H1 (cell line): ENCODE data around the gene CHCHD3. TPM values are rescaled to one million over a fixed set of nuclear protein-coding genes. Genes with fewer than 3 reads are reported as not detected.

ENCODE experiments used
- CTCF ChIA-PET: fragments of 300-600 bp; sonication (Branson Sonifier 250); formaldehyde crosslinking; loops from one replicate; lab custom pipeline; 2021; ENCODE audit not compliant: partially characterized antibody; lab: Charles Lee
- POLR2A ChIA-PET: fragments of 300-600 bp; sonication (Branson Sonifier 250); formaldehyde crosslinking; loops from one replicate; lab custom pipeline; 2021; ENCODE audit warnings: inconsistent platforms; ENCODE audit not compliant: partially characterized antibody; lab: Charles Lee
- DNase-seq, 2 experiments: peaks; one replicate each; pipeline versions ENCODE4 v3.0.0 to v3.0.0-alpha.2; 2010 to 2022; ENCODE audit warnings: low spot score in 2 of 2, low read depth in 1 of 2, mixed read lengths in 1 of 2
- FAIRE-seq: peaks from 2 replicates; lab custom pipeline; 2011; peaks lifted over from hg19 to GRCh38; lab: Jason Lieb, UNC
- H2AFZ ChIP-seq: 2 replicates; pipeline ENCODE4 v1.8.1; 2012; ENCODE audit warnings: low read length, inconsistent platforms
- H2AK5ac ChIP-seq: 2 replicates; pipeline ENCODE4 v1.6.1; 2013; ENCODE audit warnings: low read depth, low read length
- H2BK120ac ChIP-seq: replicated peaks from 2 replicates; pipeline ENCODE3; 2013; ENCODE audit warnings: low read depth, low read length, inconsistent platforms
- H2BK12ac ChIP-seq: 2 replicates; pipeline ENCODE4 v1.6.1; 2013; ENCODE audit warnings: low read depth, low read length
- H2BK15ac ChIP-seq: 2 replicates; pipeline ENCODE4 v1.6.1; 2013; ENCODE audit warnings: low read length
- H2BK20ac ChIP-seq: 2 replicates; pipeline ENCODE4 v1.6.1; 2013; ENCODE audit warnings: low read length
- H2BK5ac ChIP-seq: 2 replicates; pipeline ENCODE4 v1.6.1; 2013; ENCODE audit warnings: low read depth, low read length
- H3K14ac ChIP-seq: 2 replicates; pipeline ENCODE4 v1.6.1; 2013; ENCODE audit warnings: inconsistent platforms; ENCODE audit not compliant: insufficient read length
- H3K18ac ChIP-seq: 2 replicates; pipeline ENCODE4 v1.6.1; 2013; ENCODE audit warnings: low read length; ENCODE audit errors: extremely low read depth
- H3K23ac ChIP-seq: 2 replicates; pipeline ENCODE4 v1.6.1; 2013; ENCODE audit warnings: inconsistent platforms; ENCODE audit not compliant: insufficient read length
- H3K23me2 ChIP-seq: 2 replicates; pipeline ENCODE4 v1.6.1; 2013; ENCODE audit warnings: low read depth, low read length
- H3K27ac ChIP-seq: 2 replicates; pipeline ENCODE4 v1.6.1; 2011; ENCODE audit warnings: low read depth, low read length, inconsistent platforms
- H3K27me3 ChIP-seq, 4 experiments: replicated peaks in 1 of 4; 1 replicate in 1 of 4; 2 replicates in 3 of 4; pipeline versions ENCODE4 v1.6.1 to v1.8.1; 2011 to 2013; ENCODE audit warnings: low read length in 3 of 4, mild to moderate bottlenecking in 3 of 4, inconsistent platforms in 2 of 4, mixed read lengths in 2 of 4, moderate library complexity in 1 of 4; ENCODE audit not compliant: control insufficient read depth in 3 of 4, insufficient read depth in 3 of 4; ENCODE audit errors: extremely low read depth in 1 of 4
- H3K36me3 ChIP-seq, 4 experiments: 2 replicates each; pipeline versions ENCODE4 v1.6.1 to v1.8.1; 2011 to 2013; ENCODE audit warnings: mild to moderate bottlenecking in 4 of 4, low read length in 3 of 4, moderate library complexity in 2 of 4, control low read depth in 1 of 4, inconsistent platforms in 1 of 4; ENCODE audit not compliant: insufficient read depth in 4 of 4, control insufficient read depth in 2 of 4
- H3K4ac ChIP-seq: replicated peaks from 2 replicates; pipeline ENCODE3; 2013; ENCODE audit warnings: low read length, low read depth, mixed read lengths, inconsistent platforms; ENCODE audit not compliant: insufficient read length
- H3K4me1 ChIP-seq, 4 experiments: replicated peaks in 1 of 4; 1 replicate in 1 of 4; 2 replicates in 3 of 4; pipeline versions ENCODE4 v1.6.1 to v1.8.1; 2011 to 2013; ENCODE audit warnings: low read length in 3 of 4, inconsistent platforms in 2 of 4, mixed read lengths in 1 of 4; ENCODE audit not compliant: insufficient read depth in 4 of 4, control insufficient read depth in 3 of 4
- H3K4me2 ChIP-seq, 2 experiments: 2 replicates each; pipeline versions ENCODE4 v1.6.1 to v1.8.1; 2011 to 2013; ENCODE audit warnings: low read depth in 2 of 2, low read length in 2 of 2, control low read depth in 1 of 2, inconsistent platforms in 1 of 2, mild to moderate bottlenecking in 1 of 2; ENCODE audit not compliant: insufficient read depth in 1 of 2
- H3K4me3 ChIP-seq, 4 experiments: fragments of 200-600, 300-600 bp in 1 of 4; sonication (generic), shearing (Covaris generic), sonication (Bioruptor Twin) in 1 of 4; 2 replicates each; pipeline versions ENCODE4 v1.5.1 to v1.8.1; 2011 to 2016; ENCODE audit warnings: low read length in 4 of 4, low read depth in 3 of 4, control low read depth in 2 of 4, inconsistent platforms in 2 of 4, mild to moderate bottlenecking in 2 of 4, mixed read lengths in 1 of 4, moderate library complexity in 1 of 4; ENCODE audit not compliant: insufficient read depth in 2 of 4; ENCODE audit errors: extremely low read depth in 1 of 4
- H3K56ac ChIP-seq: replicated peaks from 2 replicates; pipeline ENCODE3; 2013; ENCODE audit warnings: low read depth, mild to moderate bottlenecking, mixed read lengths, low read length, inconsistent platforms; ENCODE audit not compliant: insufficient read length
- H3K79me1 ChIP-seq: 2 replicates; pipeline ENCODE4 v1.6.1; 2013; ENCODE audit warnings: low read depth, low read length, control low read depth
- H3K79me2 ChIP-seq, 2 experiments: 2 replicates each; pipeline versions ENCODE4 v1.6.1 to v1.8.1; 2012 to 2013; ENCODE audit warnings: low read length in 2 of 2, mild to moderate bottlenecking in 2 of 2, inconsistent platforms in 1 of 2; ENCODE audit not compliant: insufficient read depth in 2 of 2, control insufficient read depth in 1 of 2
- H3K9ac ChIP-seq, 4 experiments: replicated peaks in 1 of 4; 1 replicate in 1 of 4; 2 replicates in 3 of 4; pipeline versions ENCODE4 v1.6.1 to v1.8.1; 2011 to 2013; ENCODE audit warnings: low read depth in 3 of 4, low read length in 3 of 4, control low read depth in 2 of 4, mild to moderate bottlenecking in 2 of 4, moderate library complexity in 2 of 4, inconsistent platforms in 1 of 4; ENCODE audit errors: extremely low read depth in 1 of 4
- H3K9me3 ChIP-seq, 2 experiments: 2 replicates each; pipeline versions ENCODE4 v1.6.1 to v1.8.1; 2012 to 2013; ENCODE audit warnings: mild to moderate bottlenecking in 2 of 2, moderate library complexity in 2 of 2, control low read depth in 1 of 2, inconsistent platforms in 1 of 2, low read depth in 1 of 2, low read length in 1 of 2, mixed read lengths in 1 of 2; ENCODE audit not compliant: insufficient read depth in 2 of 2
- H4K20me1 ChIP-seq, 2 experiments: replicated peaks in 1 of 2; 2 replicates each; pipeline versions ENCODE3 to v1.8.1; 2011 to 2013; ENCODE audit warnings: inconsistent platforms in 2 of 2, low read length in 2 of 2, mild to moderate bottlenecking in 1 of 2; ENCODE audit not compliant: insufficient read depth in 2 of 2, control insufficient read depth in 1 of 2
- H4K5ac ChIP-seq: 2 replicates; pipeline ENCODE4 v1.6.1; 2013; ENCODE audit warnings: low read length, low read depth, mixed read lengths, inconsistent platforms; ENCODE audit not compliant: insufficient read length
- H4K8ac ChIP-seq: 2 replicates; pipeline ENCODE4 v1.8.0; 2013; ENCODE audit warnings: mild to moderate bottlenecking, moderate library complexity, low read length, inconsistent platforms; ENCODE audit not compliant: insufficient read depth; ENCODE audit errors: extremely low read depth
- H4K91ac ChIP-seq: replicated peaks from 2 replicates; pipeline ENCODE3; 2013; ENCODE audit warnings: low read length, mixed read lengths, inconsistent platforms; ENCODE audit not compliant: insufficient read length
- ATF3 ChIP-seq: IDR thresholded peaks from 2 replicates; pipeline ENCODE4 v1.6.1; 2011; ENCODE audit warnings: low read depth, mild to moderate bottlenecking, low read length; ENCODE audit not compliant: insufficient read depth
- BRCA1 ChIP-seq: IDR thresholded peaks from 2 replicates; pipeline ENCODE4 v1.6.1; 2012; ENCODE audit warnings: low read depth, low read length, improper control_type of control experiment
- CBX8 ChIP-seq: fragments of 300-800, 300-1000 bp; sonication (generic); IDR thresholded peaks from 2 replicates; pipeline ENCODE4 v1.7.1; 2016; ENCODE audit warnings: low read depth, low read length, borderline replicate concordance
- CHD2 ChIP-seq: IDR thresholded peaks from 2 replicates; pipeline ENCODE4 v1.6.1; 2012; ENCODE audit warnings: low read length, improper control_type of control experiment
- CREB1 ChIP-seq: IDR thresholded peaks from 2 replicates; pipeline ENCODE4 v1.6.1; 2012; ENCODE audit warnings: inconsistent platforms
- FOSL1 ChIP-seq: IDR thresholded peaks from 2 replicates; pipeline ENCODE4 v1.6.1; 2011; ENCODE audit warnings: mild to moderate bottlenecking, low read depth, low read length, moderate library complexity; ENCODE audit not compliant: insufficient read depth
- KDM1A ChIP-seq: fragments of 200-600, 300-600 bp; sonication (generic); IDR thresholded peaks from 2 replicates; pipeline ENCODE4 v1.7.1; 2016; ENCODE audit warnings: mild to moderate bottlenecking, low read length, borderline replicate concordance
- MAX ChIP-seq: IDR thresholded peaks from 2 replicates; pipeline ENCODE4 v1.6.1; 2012; ENCODE audit warnings: inconsistent platforms
- NANOG ChIP-seq: IDR thresholded peaks from 2 replicates; pipeline ENCODE4 v1.6.1; 2011; ENCODE audit warnings: low read length, low read depth, mild to moderate bottlenecking, inconsistent platforms; ENCODE audit not compliant: insufficient read depth, poor library complexity, severe bottlenecking
- RBBP5 ChIP-seq: IDR thresholded peaks from 2 replicates; pipeline ENCODE4 v1.7.1; 2012; ENCODE audit warnings: low read depth, mild to moderate bottlenecking, inconsistent platforms, low read length, moderate library complexity, borderline replicate concordance
- SIX5 ChIP-seq: IDR thresholded peaks from 2 replicates; pipeline ENCODE4 v1.6.1; 2011; ENCODE audit warnings: mild to moderate bottlenecking, low read depth, low read length
- TAF1 ChIP-seq: IDR thresholded peaks from 2 replicates; pipeline ENCODE4 v1.6.1; 2011; ENCODE audit warnings: mild to moderate bottlenecking, low read depth, low read length
- TAF7 ChIP-seq: optimal IDR thresholded peaks from 2 replicates; pipeline ENCODE3; 2011; ENCODE audit warnings: low read depth, mild to moderate bottlenecking, inconsistent platforms, low read length, moderate library complexity, borderline replicate concordance
- TBP ChIP-seq: IDR thresholded peaks from 2 replicates; pipeline ENCODE4 v1.6.1; 2011; ENCODE audit warnings: low read depth, low read length, improper control_type of control experiment
- WGBS, 2 experiments: shearing (Covaris generic) in 1 of 2; methylation state at CpG; one replicate each; pipeline versions ENCODE4 v1.1.6 to v1.1.7; 2013 to 2015; ENCODE audit warnings: low lambda C conversion rate in 2 of 2, mixed read lengths in 2 of 2, inconsistent platforms in 1 of 2, low coverage in 1 of 2, missing lambda C conversion rate in 1 of 2; ENCODE audit not compliant: insufficient replicate concordance in 2 of 2, insufficient coverage in 1 of 2, insufficient read length in 1 of 2; ENCODE audit errors: extremely low coverage in 1 of 2, missing lambda C conversion rate in 1 of 2; 5-methylcytosine and 5-hydroxymethylcytosine counted together
- polyA plus RNA-seq, 7 experiments: library from polyadenylated mRNA; depleted of rRNA in 3 of 7; stranded (reverse) in 5 of 7; unstranded in 2 of 7; fragments of >200 nt in 5 of 7; fragments of 200-250 nt in 2 of 7; gene quantifications; 1 replicate in 5 of 7; 2 replicates in 1 of 7; 4 replicates in 1 of 7; pipeline versions ENCODE4 v1.2.1 to v1.2.3, GENCODE V29; 2011 to 2013; ENCODE audit warnings: missing spikeins in 2 of 7, mixed read lengths in 2 of 7
- total RNA-seq: library from RNA; stranded (reverse); fragmentation: NEBNext Ultra II Directional; extraction: Animal tissue kit (Norgen Biotek cat#: 25700); gene quantifications from 2 replicates; pipeline ENCODE4 v1.2.1, GENCODE V29; 2021

CHCHD3 gene
- total and polyA plus RNA-seq, 2 of the 8 experiments (the other 6 are each of a cell fraction or from before 2014, with no cell fraction given), result 42.9 to 137 TPM

- no peaks in the 10 kb centered on the region for H4K20me1 ChIP-seq
- DNase-seq, result no peak
- no peak overlapping the region for H2AK5ac ChIP-seq
- H3K23me2 ChIP-seq, result no peaks in the 10 kb centered on the region
- H2BK20ac ChIP-seq, result no peak overlapping the region
- no peak overlapping the region for H3K18ac ChIP-seq
- H2BK12ac ChIP-seq, result no peak overlapping the region
- H3K4ac ChIP-seq, result no peak overlapping the region
- H3K79me2 ChIP-seq, result no peaks in the 10 kb centered on the region
- TF ChIP-seq CREB1, result no peak
- no peak for TF ChIP-seq SIX5
- TF ChIP-seq TAF7, result no peak
- no peak for TF ChIP-seq FOSL1
- TF ChIP-seq ATF3, result no peak
- TF ChIP-seq KDM1A, result no peak
- TF ChIP-seq BRCA1, result no peak
- no peak for TF ChIP-seq CHD2
- no peak for TF ChIP-seq TBP
- TF ChIP-seq TAF1, result no peak
- TF ChIP-seq NANOG, result no peak
- TF ChIP-seq MAX, result no peak
- no peak for TF ChIP-seq RBBP5
- TF ChIP-seq CBX8, result no peak
- no peak overlapping the region for H3K56ac ChIP-seq
- no peak overlapping the region for H2AFZ ChIP-seq
- no peaks in the 10 kb centered on the region; a peak in 1 of 4 replicates for H3K9me3 ChIP-seq
- no peak overlapping the region for H4K91ac ChIP-seq
- no peak overlapping the region for H3K23ac ChIP-seq
- peaks cover 0 to 1% (median 0%) of the 10 kb centered on the region in 4 experiments; a peak in 1 of 7 replicates for H3K4me1 ChIP-seq
- H2BK120ac ChIP-seq, result no peak overlapping the region
- ChIA-PET CTCF (no interaction called here), POLR2A (no interaction called here)
- no peak overlapping the region for H3K9ac ChIP-seq
- WGBS, 2 experiments, result 95% methylated on average over 4 of the region's 4 CpGs; no CpG with 5 or more reads in 1 of the 2 experiments
- no peaks in the 10 kb centered on the region; the same call in 1 of the 2 replicates for H3K79me1 ChIP-seq
- FAIRE-seq, result no peak
- no peak overlapping the region for H3K14ac ChIP-seq
- peaks cover 0 to 6% (median 1%) of the 10 kb centered on the region in 4 experiments; a peak in 2 of 8 replicates for H3K36me3 ChIP-seq
- no peak overlapping the region for H3K4me2 ChIP-seq
- H3K4me3 ChIP-seq, result no peak overlapping the region
- no peak overlapping the region for H4K8ac ChIP-seq
- H4K5ac ChIP-seq, result no peak overlapping the region
- no peaks in the 10 kb centered on the region for H3K27me3 ChIP-seq
- no peak overlapping the region for H3K27ac ChIP-seq
- H2BK15ac ChIP-seq, result no peak overlapping the region
- H2BK5ac ChIP-seq, result no peak overlapping the region
Measured at GRCh38 chr7:132784406-132784805, 297.5 kb downstream of the CHCHD3 start.
